Esophagus muscularis mucosa (tissue), 4 donors: Measurements from ENCODE around the gene CCDC177.

ENCODE experiments used
- EP300 ChIP-seq: sonication (generic); formaldehyde crosslinking; IDR thresholded peaks from one replicate; pipeline ENCODE4 v1.6.1; 2017; ENCODE audit warnings: antibody characterized with exemption
- POLR2A ChIP-seq: fragments of 450-650 bp; IDR thresholded peaks from one replicate; pipeline ENCODE4 v1.6.1; 2017; ENCODE audit warnings: antibody characterized with exemption, moderate library complexity, mild to moderate bottlenecking, low read depth
- POLR2AphosphoS5 ChIP-seq, 2 donors: sonication (generic); formaldehyde crosslinking; IDR thresholded peaks; one replicate each; pipeline ENCODE4 v1.6.1; 2017; ENCODE audit warnings: antibody characterized with exemption in 2 of 2
- TF ChIP-seq, protein P1 (sequence below), 3 experiments: fragments of 200-600 bp in 2 of 3; fragments of 450-650 bp in 1 of 3; sonication (generic) in 2 of 3; IDR thresholded peaks; one replicate each; pipeline ENCODE4 v1.5.1; 2017 to 2019; ENCODE audit warnings: antibody characterized with exemption in 3 of 3, mild to moderate bottlenecking in 2 of 3, moderate library complexity in 1 of 3

- TF ChIP-seq, protein P1, sequence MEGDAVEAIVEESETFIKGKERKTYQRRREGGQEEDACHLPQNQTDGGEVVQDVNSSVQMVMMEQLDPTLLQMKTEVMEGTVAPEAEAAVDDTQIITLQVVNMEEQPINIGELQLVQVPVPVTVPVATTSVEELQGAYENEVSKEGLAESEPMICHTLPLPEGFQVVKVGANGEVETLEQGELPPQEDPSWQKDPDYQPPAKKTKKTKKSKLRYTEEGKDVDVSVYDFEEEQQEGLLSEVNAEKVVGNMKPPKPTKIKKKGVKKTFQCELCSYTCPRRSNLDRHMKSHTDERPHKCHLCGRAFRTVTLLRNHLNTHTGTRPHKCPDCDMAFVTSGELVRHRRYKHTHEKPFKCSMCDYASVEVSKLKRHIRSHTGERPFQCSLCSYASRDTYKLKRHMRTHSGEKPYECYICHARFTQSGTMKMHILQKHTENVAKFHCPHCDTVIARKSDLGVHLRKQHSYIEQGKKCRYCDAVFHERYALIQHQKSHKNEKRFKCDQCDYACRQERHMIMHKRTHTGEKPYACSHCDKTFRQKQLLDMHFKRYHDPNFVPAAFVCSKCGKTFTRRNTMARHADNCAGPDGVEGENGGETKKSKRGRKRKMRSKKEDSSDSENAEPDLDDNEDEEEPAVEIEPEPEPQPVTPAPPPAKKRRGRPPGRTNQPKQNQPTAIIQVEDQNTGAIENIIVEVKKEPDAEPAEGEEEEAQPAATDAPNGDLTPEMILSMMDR (IDR thresholded peaks at IDR 0.05): no peak
- TF ChIP-seq EP300 (no peak), POLR2AphosphoS5 (IDR thresholded peaks at IDR 0.05) (no peak), POLR2A (no peak)
Observed at GRCh38 chr14:69617796-69618195, 43.1 kb upstream of the CCDC177 start.
